Endothelial cell (in vitro differentiated cells): ENCODE measurements around the gene MRFAP1. TPM values are rescaled to one million over a fixed set of nuclear protein-coding genes. Genes with fewer than 3 reads are reported as not detected.

Experiments
- DNase-seq: peaks from one replicate; pipeline ENCODE4 v3.0.0; 2021; ENCODE audit warnings: low spot score
- H3K27ac Mint-ChIP-seq: one replicate; pipeline ENCODE4 v1.8.0; 2021; ENCODE audit warnings: mixed read lengths, inconsistent platforms; ENCODE audit not compliant: unreplicated experiment
- H3K27me3 Mint-ChIP-seq: one replicate; pipeline ENCODE4 v1.8.0; 2021; ENCODE audit warnings: mild to moderate bottlenecking, moderate library complexity, mixed read lengths, inconsistent platforms; ENCODE audit not compliant: unreplicated experiment
- H3K36me3 Mint-ChIP-seq: one replicate; pipeline ENCODE4 v1.8.0; 2021; ENCODE audit warnings: mild to moderate bottlenecking, low read depth, mixed read lengths, inconsistent platforms; ENCODE audit not compliant: unreplicated experiment
- H3K4me1 Mint-ChIP-seq: one replicate; pipeline ENCODE4 v1.8.0; 2021; ENCODE audit warnings: mild to moderate bottlenecking, mixed read lengths, inconsistent platforms; ENCODE audit not compliant: unreplicated experiment
- H3K4me3 Mint-ChIP-seq: one replicate; pipeline ENCODE4 v1.8.0; 2021; ENCODE audit warnings: mild to moderate bottlenecking, mixed read lengths, inconsistent platforms; ENCODE audit not compliant: unreplicated experiment
- H3K9me3 Mint-ChIP-seq: one replicate; pipeline ENCODE4 v1.8.0; 2021; ENCODE audit warnings: mixed read lengths, inconsistent platforms; ENCODE audit not compliant: unreplicated experiment
- CTCF ChIP-seq: fragments of 200-600 bp; sonication (generic); IDR thresholded peaks from one replicate; pipeline ENCODE4 v1.5.0; 2021; ENCODE audit warnings: antibody characterized with exemption; ENCODE audit not compliant: unreplicated experiment
- total RNA-seq: library from RNA; stranded (reverse); fragmentation: NEBNext Ultra II Directional; extraction: Animal tissue kit (Norgen Biotek cat#: 25700); gene quantifications from one replicate; pipeline ENCODE4 v1.2.1, GENCODE V29; 2021; ENCODE audit not compliant: unreplicated experiment

The MRFAP1 gene
- total RNA-seq, 1 donor from 2014 or later = 226 TPM

- Mint-ChIP-seq H3K27me3 (no peaks in the 10 kb centered on the region), H3K4me1 (no peaks in the 10 kb centered on the region), H3K36me3 (no peaks in the 10 kb centered on the region), H3K4me3 (no peak overlapping the region), H3K27ac (no peak overlapping the region), H3K9me3 (no peaks in the 10 kb centered on the region)
- DNase-seq = no peak
- no peak for TF ChIP-seq CTCF
These were observed 41.8 kb upstream of the MRFAP1 start for GRCh38 chr4:6598641-6599040.

GRCh38 chr4:6601661-6602250, 38.7 kb upstream of the MRFAP1 start:
- no peaks in the 10 kb centered on the region for H3K4me1 Mint-ChIP-seq
- peaks cover 12% of the 10 kb centered on the region for H3K36me3 Mint-ChIP-seq
- no peaks in the 10 kb centered on the region for H3K9me3 Mint-ChIP-seq
- no peak for TF ChIP-seq CTCF
- no peak overlapping the region for H3K27ac Mint-ChIP-seq
- H3K4me3 Mint-ChIP-seq = no peak overlapping the region
- H3K27me3 Mint-ChIP-seq = peaks cover 4% of the 10 kb centered on the region
- no peak for DNase-seq

GRCh38 chr4:6602289-6602688, 38.2 kb upstream of the MRFAP1 start:
- Mint-ChIP-seq H3K4me1 (no peaks in the 10 kb centered on the region), H3K27ac (no peak overlapping the region), H3K9me3 (no peaks in the 10 kb centered on the region), H3K27me3 (peaks cover 4% of the 10 kb centered on the region), H3K36me3 (peaks cover 12% of the 10 kb centered on the region), H3K4me3 (no peak overlapping the region)
- TF ChIP-seq CTCF = no peak
- no peak for DNase-seq

GRCh38 chr4:6603128-6603527, 37.4 kb upstream of the MRFAP1 start:
- H3K9me3 Mint-ChIP-seq = no peaks in the 10 kb centered on the region
- H3K36me3 Mint-ChIP-seq = peaks cover 12% of the 10 kb centered on the region
- TF ChIP-seq CTCF = no peak
- peaks cover 4% of the 10 kb centered on the region for H3K27me3 Mint-ChIP-seq
- H3K4me3 Mint-ChIP-seq = no peak overlapping the region
- no peaks in the 10 kb centered on the region for H3K4me1 Mint-ChIP-seq
- DNase-seq = no peak
- H3K27ac Mint-ChIP-seq = no peak overlapping the region

- Mint-ChIP-seq H3K27me3 (peaks cover 4% of the 10 kb centered on the region), H3K4me3 (no peak overlapping the region), H3K36me3 (peaks cover 12% of the 10 kb centered on the region), H3K4me1 (no peaks in the 10 kb centered on the region), H3K9me3 (no peaks in the 10 kb centered on the region), H3K27ac (no peak overlapping the region)
- TF ChIP-seq CTCF = no peak
- DNase-seq = no peak
These were observed 35.4 kb upstream of the MRFAP1 start for GRCh38 chr4:6605114-6605513.
